B cell (primary cell): ENCODE results near the gene TKT. TPM values are rescaled to one million over a fixed set of nuclear protein-coding genes. Genes with fewer than 3 reads are reported as not detected.

Experiments used
- ATAC-seq: fragments of 200-7000 bp; cut with Tn5 transposase; one replicate; pipeline ENCODE4 v1.10.0; 2021; ENCODE audit warnings: low read depth, mild to moderate bottlenecking, moderate number of reproducible peaks, moderate library complexity
- CTCF ChIA-PET: fragments of 350-600 bp; sonication (Branson Sonifier 250); formaldehyde crosslinking; loops from one replicate; lab custom pipeline; 2021; ENCODE audit warnings: antibody characterized with exemption, inconsistent platforms; lab: Charles Lee
- POLR2A ChIA-PET: fragments of 350-600 bp; sonication (Branson Sonifier 250); formaldehyde crosslinking; loops from one replicate; lab custom pipeline; 2021; ENCODE audit warnings: antibody characterized with exemption; lab: Charles Lee
- DNase-seq: peaks from one replicate; pipeline ENCODE4 v3.0.0; 2013
- H2AFZ ChIP-seq: 2 replicates; pipeline ENCODE4 v1.6.1; 2012; ENCODE audit warnings: mild to moderate bottlenecking, low read depth, low read length; ENCODE audit not compliant: insufficient read depth, poor library complexity, severe bottlenecking
- H3K27ac ChIP-seq, 2 donors: 1 replicate in 1 of 2; 2 replicates in 1 of 2; pipeline ENCODE4 v1.5.1; 2012 to 2013; ENCODE audit warnings: low read length in 2 of 2, mild to moderate bottlenecking in 2 of 2, moderate library complexity in 1 of 2
- H3K27me3 ChIP-seq, 4 experiments: fragments of 200-600 bp in 1 of 4; sonication (generic) in 1 of 4; replicated peaks in 1 of 4; 1 replicate in 2 of 4; 2 replicates in 2 of 4; pipeline versions ENCODE4 v1.6.1 to v1.7.0; 2013 to 2016; ENCODE audit warnings: low read length in 3 of 4, mild to moderate bottlenecking in 2 of 4, mixed read lengths in 1 of 4, moderate library complexity in 1 of 4; ENCODE audit not compliant: insufficient read depth in 4 of 4, control insufficient read depth in 3 of 4; ENCODE audit errors: control extremely low read depth in 1 of 4
- H3K36me3 ChIP-seq, 2 experiments: replicated peaks in 1 of 2; 1 replicate in 1 of 2; 2 replicates in 1 of 2; pipeline versions ENCODE4 v1.6.1 to v1.7.1; 2013; ENCODE audit warnings: low read length in 1 of 2; ENCODE audit not compliant: insufficient read depth in 2 of 2, control insufficient read depth in 1 of 2; ENCODE audit errors: control extremely low read depth in 1 of 2, extremely low read depth in 1 of 2
- H3K4me1 ChIP-seq, 2 donors: fragments of 200-600 bp in 1 of 2; sonication (generic) in 1 of 2; 1 replicate in 1 of 2; 2 replicates in 1 of 2; pipeline versions ENCODE4 v1.5.1 to v1.6.1; 2013 to 2017; ENCODE audit warnings: low read length in 2 of 2; ENCODE audit not compliant: control insufficient read depth in 2 of 2, insufficient read depth in 2 of 2
- H3K4me2 ChIP-seq: replicated peaks from 2 replicates; pipeline ENCODE3; 2012; ENCODE audit warnings: mild to moderate bottlenecking, low read depth, low read length; ENCODE audit not compliant: poor library complexity, severe bottlenecking
- H3K4me3 ChIP-seq, 5 experiments: fragments of 200-600 bp in 1 of 5; sonication (generic) in 1 of 5; 1 replicate in 3 of 5; 2 replicates in 2 of 5; pipeline versions ENCODE4 v1.5.1 to v1.7.0; 2011 to 2016; ENCODE audit warnings: low read length in 4 of 5, mild to moderate bottlenecking in 4 of 5, low read depth in 2 of 5, control low read depth in 1 of 5, moderate library complexity in 1 of 5; ENCODE audit not compliant: insufficient read depth in 1 of 5; ENCODE audit errors: control extremely low read depth in 1 of 5, extremely low read depth in 1 of 5
- H3K79me2 ChIP-seq: fragments of 200-600 bp; sonication (generic); one replicate; pipeline ENCODE4 v1.6.0; 2016; ENCODE audit warnings: low read length; ENCODE audit not compliant: control insufficient read depth, insufficient read depth
- H3K9ac ChIP-seq: fragments of 200-600 bp; sonication (generic); 2 replicates; pipeline ENCODE4 v1.6.1; 2017; ENCODE audit warnings: mild to moderate bottlenecking, low read length, moderate library complexity
- H3K9me3 ChIP-seq, 3 donors: one replicate each; pipeline versions ENCODE4 v1.6.1 to v1.7.1; 2013; ENCODE audit warnings: low read length in 2 of 3; ENCODE audit not compliant: control insufficient read depth in 2 of 3, insufficient read depth in 1 of 3; ENCODE audit errors: control extremely low read depth in 1 of 3
- H4K20me1 ChIP-seq: 2 replicates; pipeline ENCODE4 v1.6.0; 2012; ENCODE audit warnings: mild to moderate bottlenecking, low read length; ENCODE audit not compliant: insufficient read depth, control insufficient read depth, poor library complexity, severe bottlenecking
- H3K27ac Mint-ChIP-seq: one replicate; pipeline ENCODE4 v1.8.0; 2021; ENCODE audit warnings: mixed read lengths
- H3K27me3 Mint-ChIP-seq: one replicate; pipeline ENCODE4 v1.8.0; 2021; ENCODE audit warnings: mixed read lengths
- H3K4me1 Mint-ChIP-seq: one replicate; pipeline ENCODE4 v1.8.0; 2021; ENCODE audit warnings: mixed read lengths
- H3K4me3 Mint-ChIP-seq: one replicate; pipeline ENCODE4 v1.8.0; 2021; ENCODE audit warnings: mixed read lengths
- H3K9me3 Mint-ChIP-seq: one replicate; pipeline ENCODE4 v1.8.0; 2022; ENCODE audit warnings: mixed read lengths; ENCODE audit not compliant: insufficient read depth
- CTCF ChIP-seq: fragments of 200-600 bp; IDR thresholded peaks from one replicate; pipeline ENCODE4 v1.8.0; 2022; ENCODE audit warnings: antibody characterized with exemption, mild to moderate bottlenecking
- EZH2 ChIP-seq: IDR thresholded peaks from 2 replicates; pipeline ENCODE4 v1.6.1; 2012; ENCODE audit warnings: borderline replicate concordance, low read depth, mild to moderate bottlenecking, moderate library complexity, low read length; ENCODE audit not compliant: insufficient read depth, poor library complexity, severe bottlenecking
- WGBS: methylation state at CpG from one replicate; pipeline ENCODE4 v1.1.5; 2013; ENCODE audit warnings: missing lambda C conversion rate; ENCODE audit not compliant: insufficient coverage; 5-methylcytosine and 5-hydroxymethylcytosine counted together
- intact Hi-C: fragments of 100-400 bp; cut with micrococcal nuclease; formaldehyde crosslinking; loops from one replicate; pipeline ENCODE4 v1.10.0; 2022
- polyA plus RNA-seq: library from polyadenylated mRNA; depleted of rRNA; stranded (reverse); fragments of >200 nt; gene quantifications from 2 replicates; pipeline ENCODE4 v1.2.3, GENCODE V29; 2012
- total RNA-seq, 2 donors: library from RNA; stranded (reverse); fragments of 120-200 nt in 1 of 2; gene quantifications; 1 replicate in 1 of 2; 2 replicates in 1 of 2; pipeline versions ENCODE4 v1.2.3 to v1.2.4, GENCODE V29; 2013 to 2022

TKT gene
- total and polyA plus RNA-seq, 2 donors (not counting 1 experiment from before 2014, with no cell fraction given): 69.5 to 81.0 TPM

GRCh38 chr3:53200501-53201498, 55.0 kb downstream of the TKT start:
- DNase-seq: no peak

More at GRCh38 chr3:53200501-53201498, 55.0 kb downstream of the TKT start:
- no peak overlapping the region for H3K9ac ChIP-seq
- 95% methylated on average over 14 of the region's 19 CpGs for WGBS
- H3K27me3 Mint-ChIP-seq: no peaks in the 10 kb centered on the region
- TF ChIP-seq CTCF (no peak), EZH2 (no peak)
- POLR2A ChIA-PET: no interaction called here
- CTCF ChIA-PET: interaction anchor here (0.9 to 9.5 kb wide), 3 partner anchors 67 to 510 kb away, joined by 3 to 318 read pairs (median 262); no protein-coding TSS in a partner anchor
- peaks cover 9% of the 10 kb centered on the region for H3K4me1 Mint-ChIP-seq
- no peaks in the 10 kb centered on the region for H3K79me2 ChIP-seq
- no peak overlapping the region for H3K4me3 Mint-ChIP-seq
- intact Hi-C loops: no loop called here
- ATAC-seq: no peak
- peaks cover 5 to 12% of the 10 kb centered on the region in 2 donors for H3K4me1 ChIP-seq
- no peaks in the 10 kb centered on the region for H3K9me3 ChIP-seq
- no peak overlapping the region for H3K27ac Mint-ChIP-seq
- no peak overlapping the region for H3K4me3 ChIP-seq
- no peaks in the 10 kb centered on the region for H4K20me1 ChIP-seq
- no peak overlapping the region for H3K4me2 ChIP-seq
- no peak overlapping the region for H2AFZ ChIP-seq
- H3K27ac ChIP-seq: no peak overlapping the region
- H3K36me3 ChIP-seq: no peaks in the 10 kb centered on the region
- no peaks in the 10 kb centered on the region for H3K27me3 ChIP-seq
- no peaks in the 10 kb centered on the region for H3K9me3 Mint-ChIP-seq
